ENCODE data around the gene PARD6B.
"Not testable (repeated sequence)": the region's sequence is repeated elsewhere in the genome, so short reads cannot be mapped to it uniquely, and the experiment has no call there.

Gene PARD6B

DNA sequence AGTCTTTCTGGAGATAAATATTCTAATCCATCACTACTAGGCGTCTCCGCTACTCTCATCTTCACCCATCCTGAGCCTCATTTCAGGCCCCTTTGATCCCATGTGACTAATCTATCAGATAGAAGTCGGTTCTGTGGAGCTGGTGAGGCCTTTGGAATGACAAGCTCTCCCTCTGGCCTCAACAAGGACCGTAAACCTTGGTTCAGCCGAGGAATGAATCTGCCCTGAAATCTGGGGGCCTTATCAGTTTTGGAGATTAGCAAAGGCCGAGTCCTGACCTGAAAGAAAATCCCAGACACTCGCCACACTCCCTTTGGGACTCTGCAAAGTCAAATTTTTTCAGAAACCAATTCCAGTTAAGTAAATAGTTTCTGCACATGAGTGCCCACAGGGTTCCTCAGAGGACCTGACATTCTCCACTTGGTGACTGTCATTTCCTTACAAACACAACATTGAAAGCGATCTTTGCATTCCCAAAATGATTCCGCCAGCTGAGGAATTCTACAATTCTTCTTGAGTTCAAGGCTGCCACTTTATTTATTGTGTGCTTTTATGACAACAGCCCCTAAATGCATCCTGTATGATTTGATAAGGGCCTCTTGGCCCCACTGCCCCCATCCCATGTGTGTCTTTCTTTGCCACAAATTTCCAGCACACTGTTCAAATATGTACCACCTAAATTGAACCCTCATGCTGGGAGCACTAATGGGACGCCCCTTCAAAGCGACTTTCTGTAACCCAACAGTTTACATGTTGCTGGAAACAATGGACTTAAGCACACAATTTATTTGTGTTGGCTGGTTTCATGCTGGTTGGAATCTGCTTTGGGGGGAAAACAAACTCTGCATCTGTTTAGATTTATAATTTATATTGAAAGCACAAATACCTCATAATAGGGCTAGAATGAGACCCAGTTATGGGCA, 30.1 kb upstream of the PARD6B start:
- Histone ChIP-seq H4K20me1 (no peaks in the 10 kb centered on the region), H3K9me3 (replicated peaks in 1 of 11) (no peaks in the 10 kb centered on the region), H3K27me3 (no peaks in the 10 kb centered on the region), H3K36me3 (no peaks in the 10 kb centered on the region), H3K27ac (no peak overlapping the region), H3K9ac (no peak overlapping the region), H3K4me3 (no peak overlapping the region), H3K4me1 (peaks cover 0 to 9% (median 2%) of the 10 kb centered on the region in 10 experiments; a peak in 7 of 20 replicates), H3K4me2 (no peak overlapping the region)
- TF ChIP-seq Cebpa-rat (IDR thresholded peaks at IDR 0.05), result no peak

DNA sequence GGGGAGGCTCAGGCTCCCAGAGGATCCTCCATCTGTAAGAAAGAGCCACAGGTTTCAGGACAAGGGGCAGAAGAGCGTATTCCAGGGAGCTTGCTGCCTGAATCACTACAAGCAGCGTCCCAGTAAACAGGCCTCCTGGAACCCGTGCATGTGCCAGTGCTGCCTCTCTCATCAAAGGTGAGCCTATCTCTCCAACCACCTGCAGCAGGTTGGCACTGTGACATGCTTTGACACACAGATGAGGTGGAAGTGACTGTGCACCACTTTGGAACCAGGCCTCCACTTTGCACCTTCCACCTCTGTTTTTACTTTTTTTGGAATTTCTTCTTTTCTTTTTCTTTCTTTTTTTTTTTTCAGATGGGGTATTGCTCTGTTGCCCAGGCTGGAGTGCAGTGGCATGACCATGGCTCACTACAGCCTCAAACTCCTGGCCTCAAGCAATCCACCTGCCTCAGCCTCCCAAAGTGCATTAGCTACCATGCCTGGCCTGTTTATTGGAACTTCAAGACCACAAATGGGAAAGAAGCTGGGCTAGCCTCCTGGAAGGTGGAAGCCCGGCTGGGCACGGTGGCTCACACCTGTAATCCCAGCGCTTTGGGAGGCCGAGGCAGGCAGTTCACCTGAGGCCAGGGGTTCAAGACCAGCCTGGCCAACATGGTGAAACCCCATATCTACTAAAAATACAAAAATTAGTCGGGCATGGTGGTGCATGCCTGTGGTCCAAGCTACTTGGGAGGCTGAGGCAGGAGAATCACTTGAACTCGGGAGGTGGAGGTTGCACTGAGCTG, 27.5 kb upstream of the PARD6B start:
- not testable (repeated sequence) for H4K20me1 ChIP-seq; H3K4me3 ChIP-seq; H3K4me2 ChIP-seq; H3K9me3 ChIP-seq (replicated peaks in 1 of 11); H3K27me3 ChIP-seq; H3K36me3 ChIP-seq; H3K9ac ChIP-seq; H3K27ac ChIP-seq
- peaks cover 0 to 14% (median 2%) of the 10 kb centered on the region in 10 experiments; a peak in 8 of 20 replicates for H3K4me1 ChIP-seq

DNA sequence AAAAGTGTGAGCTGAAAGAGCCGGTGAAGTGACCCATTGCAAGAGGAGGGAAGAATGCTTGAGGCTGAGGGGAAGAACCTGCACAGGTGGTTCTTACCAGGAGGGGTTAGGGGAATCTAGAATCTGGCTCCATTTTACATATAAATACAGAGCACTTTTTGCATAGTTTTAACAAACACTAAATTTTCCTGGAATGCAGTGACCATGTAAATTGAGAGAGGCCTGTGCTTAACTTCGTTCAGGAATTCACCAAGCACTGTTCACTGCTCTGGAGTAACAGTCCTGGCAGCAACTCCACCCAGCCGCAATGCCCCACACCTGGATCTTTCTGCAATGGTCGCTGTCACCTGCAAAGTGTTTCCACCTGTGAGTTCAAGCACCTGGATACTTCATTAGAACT, 26.9 kb upstream of the PARD6B start:
- H3K27ac ChIP-seq, result no peak overlapping the region

DNA sequence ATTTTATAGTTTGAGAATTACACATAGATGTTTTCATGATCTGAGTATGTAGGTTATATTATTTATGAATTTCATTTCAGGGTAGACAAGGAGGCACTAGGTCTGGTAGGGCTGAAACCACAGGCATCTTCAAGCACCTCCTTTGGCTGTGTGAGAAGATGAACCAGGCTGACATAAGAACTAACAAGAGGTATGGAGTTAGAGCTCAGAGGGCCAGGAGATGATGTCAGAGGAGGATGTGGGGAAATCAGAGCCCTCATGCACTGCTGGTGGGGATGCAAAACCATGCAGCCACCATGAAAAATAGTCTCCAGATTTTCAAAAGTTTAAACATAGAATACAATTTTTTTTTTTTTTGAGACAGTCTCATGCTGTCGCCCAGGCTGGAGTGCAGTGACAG, 26.4 kb upstream of the PARD6B start:
- Histone ChIP-seq H3K9me3 (replicated peaks in 1 of 11) (no peaks in the 10 kb centered on the region), H4K20me1 (no peaks in the 10 kb centered on the region), H3K4me2 (no peak overlapping the region), H3K4me1 (peaks cover 0 to 16% (median 6%) of the 10 kb centered on the region in 10 experiments; a peak in 11 of 20 replicates), H3K9ac (no peak overlapping the region), H3K4me3 (no peak overlapping the region), H3K27ac (no peak overlapping the region), H3K27me3 (no peaks in the 10 kb centered on the region), H3K36me3 (no peaks in the 10 kb centered on the region)
- TF ChIP-seq Cebpa-rat (IDR thresholded peaks at IDR 0.05), result no peak

More for the DNA sequence above, 26.9 kb upstream of the PARD6B start:
- H4K20me1 ChIP-seq, result no peaks in the 10 kb centered on the region
- H3K4me3 ChIP-seq, result no peak overlapping the region
- no peak overlapping the region for H3K9ac ChIP-seq
- TF ChIP-seq Cebpa-rat (IDR thresholded peaks at IDR 0.05), result no peak
- H3K4me1 ChIP-seq, result peaks cover 0 to 14% (median 3%) of the 10 kb centered on the region in 10 experiments; a peak in 9 of 20 replicates
- H3K9me3 ChIP-seq (replicated peaks in 1 of 11), result no peaks in the 10 kb centered on the region
- no peaks in the 10 kb centered on the region for H3K36me3 ChIP-seq
- H3K27me3 ChIP-seq, result no peaks in the 10 kb centered on the region
- no peak overlapping the region for H3K4me2 ChIP-seq

DNA sequence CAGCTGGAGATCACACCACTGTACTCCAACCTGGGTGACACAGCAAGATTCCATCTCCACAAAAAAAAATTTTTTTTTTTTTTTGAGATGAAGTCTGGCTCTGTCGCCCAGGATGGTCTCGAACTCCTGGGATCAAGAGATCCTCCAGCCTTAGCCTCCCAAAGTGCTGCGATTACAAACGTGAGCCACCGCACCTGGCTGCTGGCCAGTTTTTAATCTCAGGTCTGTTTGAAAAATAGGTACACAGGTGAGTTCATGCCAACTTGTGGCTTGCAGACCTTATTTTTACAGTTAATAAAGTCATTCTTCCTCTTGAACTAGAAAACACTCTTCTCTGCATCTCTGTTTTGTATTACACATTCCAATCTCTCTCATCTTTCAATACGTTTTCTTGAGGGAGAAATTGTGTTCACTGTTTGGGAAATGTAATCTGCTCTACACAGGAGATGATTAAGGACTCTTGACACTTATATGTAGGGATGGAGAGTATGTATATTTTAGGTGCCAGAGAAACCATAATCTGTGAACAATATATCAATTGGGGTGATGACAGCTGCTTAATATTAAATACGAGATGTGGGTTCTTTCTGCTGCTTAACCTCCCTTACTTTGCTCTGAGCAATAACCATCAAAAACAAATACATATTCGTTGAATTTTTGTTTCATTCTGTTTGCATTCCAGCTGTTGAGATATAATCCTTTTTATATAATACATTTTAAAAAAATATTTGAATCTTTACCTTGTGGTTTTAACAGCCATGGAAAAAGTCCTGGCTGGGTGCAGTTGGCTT, 22.3 kb upstream of the PARD6B start:
- Histone ChIP-seq H3K36me3 (no peaks in the 10 kb centered on the region), H3K4me3 (no peak overlapping the region), H3K4me1 (peaks cover 10 to 55% (median 24%) of the 10 kb centered on the region in 10 experiments; a peak in 19 of 20 replicates), H3K9me3 (replicated peaks in 1 of 11) (no peaks in the 10 kb centered on the region), H3K4me2 (peak overlapping the region in 1 of 11 experiments; percentile 42; a peak in 1 of 22 replicates), H3K27ac (peak overlapping the region in 7 of 11 experiments; percentile 66 to 81 (median 72); a peak in 6 of 22 replicates), H4K20me1 (no peaks in the 10 kb centered on the region), H3K27me3 (no peaks in the 10 kb centered on the region), H3K9ac (no peak overlapping the region)
- TF ChIP-seq Cebpa-rat (IDR thresholded peaks at IDR 0.05), result no peak

DNA sequence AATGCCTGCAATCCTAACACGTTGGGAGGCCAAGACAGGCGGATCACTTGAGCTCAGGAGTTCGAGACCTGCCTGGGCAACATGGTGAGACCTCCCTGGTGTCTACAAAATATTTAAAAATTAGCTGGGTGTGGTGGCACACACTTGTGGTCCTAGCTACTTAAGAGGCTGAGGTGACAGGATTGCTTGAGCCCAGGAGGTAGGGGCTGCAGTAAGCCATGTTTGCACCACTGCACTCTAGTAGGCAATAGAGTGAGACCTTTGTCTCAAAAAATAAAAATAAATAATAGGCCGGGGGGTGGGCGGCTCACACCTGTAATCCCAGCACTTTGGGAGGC, 21.8 kb upstream of the PARD6B start:
- Histone ChIP-seq H3K4me3 (no peak overlapping the region), H3K36me3 (no peaks in the 10 kb centered on the region), H3K27me3 (no peaks in the 10 kb centered on the region), H3K4me2 (peak overlapping the region in 5 of 11 experiments; percentile 42 to 59 (median 50); a peak in 5 of 22 replicates), H3K27ac (peak overlapping the region in 9 of 11 experiments; percentile 52 to 81 (median 69); a peak in 13 of 22 replicates), H3K9ac (no peak overlapping the region), H3K4me1 (peaks cover 10 to 54% (median 24%) of the 10 kb centered on the region in 10 experiments; a peak in 19 of 20 replicates), H3K9me3 (replicated peaks in 1 of 11) (no peaks in the 10 kb centered on the region), H4K20me1 (no peaks in the 10 kb centered on the region)
- TF ChIP-seq Cebpa-rat (IDR thresholded peaks at IDR 0.05), result no peak

DNA sequence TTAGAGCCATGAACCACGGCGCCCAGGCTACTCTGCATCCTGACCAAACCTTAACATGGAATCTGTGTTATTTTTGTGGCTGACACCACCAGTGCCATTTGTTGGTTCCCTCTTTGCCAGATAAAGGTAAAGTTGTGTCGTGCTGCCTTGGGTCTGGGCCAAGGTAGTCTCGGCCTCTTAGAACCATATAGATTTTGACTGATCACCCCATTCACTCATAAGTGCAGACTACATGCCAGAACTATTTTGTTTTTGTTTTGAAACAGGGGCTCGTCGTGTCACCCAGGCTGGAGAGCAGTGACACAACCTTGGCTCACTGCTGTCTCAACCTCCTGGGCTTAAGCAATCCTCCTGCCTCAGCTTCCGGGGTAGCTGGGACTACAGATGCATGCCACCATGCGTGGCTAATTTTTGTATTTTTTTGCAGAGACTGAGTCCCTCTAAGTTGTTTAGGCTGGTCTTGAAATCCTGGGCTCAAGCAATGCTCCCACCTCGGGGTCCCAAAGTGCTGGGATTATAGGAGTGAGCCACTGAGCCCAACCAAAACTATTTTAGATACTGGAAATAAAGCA, 20.8 kb upstream of the PARD6B start:
- Histone ChIP-seq H3K9me3 (replicated peaks in 1 of 11) (no peaks in the 10 kb centered on the region), H3K27ac (peak overlapping the region in 9 of 11 experiments; percentile 52 to 81 (median 69); a peak in 18 of 22 replicates), H3K36me3 (no peaks in the 10 kb centered on the region), H3K4me2 (peak overlapping the region; percentile 17 to 67 (median 42); a peak in 20 of 22 replicates), H4K20me1 (no peaks in the 10 kb centered on the region), H3K4me1 (peaks cover 10 to 45% (median 24%) of the 10 kb centered on the region in 10 experiments; a peak in 19 of 20 replicates), H3K9ac (peak overlapping the region in 8 of 11 experiments; percentile 2 to 60 (median 50); a peak in 11 of 22 replicates), H3K4me3 (no peak overlapping the region), H3K27me3 (no peaks in the 10 kb centered on the region)
- TF ChIP-seq Cebpa-rat (IDR thresholded peaks at IDR 0.05), result peak in 9 of 11 experiments; percentile 52 to 88 (median 85); a peak in 17 of 22 replicates

DNA sequence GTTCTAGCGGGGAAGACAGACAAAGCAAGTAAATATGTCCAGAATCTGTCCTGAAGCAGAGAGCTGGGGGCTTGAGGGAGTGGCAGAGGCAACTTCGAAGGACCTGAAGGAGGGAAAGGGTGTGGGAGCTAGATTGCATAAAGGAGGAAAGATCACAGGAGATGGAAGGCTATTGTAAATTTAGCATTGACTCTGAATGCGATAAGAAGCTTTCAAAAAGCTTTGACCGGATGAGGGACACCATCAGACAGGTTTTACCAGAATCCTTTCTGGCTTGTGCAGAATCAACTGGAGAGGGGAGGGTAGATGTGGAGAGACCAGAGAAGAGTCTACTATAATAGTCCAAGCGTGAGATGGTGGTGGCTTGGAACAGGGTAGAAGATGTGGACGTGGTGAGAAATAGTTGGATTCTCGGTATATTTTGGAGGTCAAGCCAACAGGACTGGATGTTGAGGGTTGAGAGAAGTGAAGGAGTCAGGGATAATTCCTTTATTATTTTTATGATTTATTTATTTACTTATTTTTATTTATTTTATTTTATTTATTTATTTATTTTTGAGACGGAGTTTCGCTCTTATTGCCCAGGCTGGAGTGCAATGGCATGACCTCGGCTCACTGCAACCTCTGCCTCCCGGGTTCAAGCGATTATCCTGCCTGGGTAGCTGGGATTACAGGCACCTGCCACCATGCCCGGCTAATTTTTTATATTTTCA, 20.1 kb upstream of the PARD6B start:
- Histone ChIP-seq H3K27me3 (no peaks in the 10 kb centered on the region), H3K4me2 (peak overlapping the region; percentile 17 to 67 (median 42); a peak in 19 of 22 replicates), H3K27ac (peak overlapping the region in 9 of 11 experiments; percentile 52 to 81 (median 69); a peak in 18 of 22 replicates), H3K4me3 (no peak overlapping the region), H3K9ac (peak overlapping the region in 8 of 11 experiments; percentile 2 to 60 (median 44); a peak in 10 of 22 replicates), H3K9me3 (replicated peaks in 1 of 11) (no peaks in the 10 kb centered on the region), H3K4me1 (peaks cover 10 to 45% (median 24%) of the 10 kb centered on the region in 10 experiments; a peak in 19 of 20 replicates), H3K36me3 (no peaks in the 10 kb centered on the region), H4K20me1 (no peaks in the 10 kb centered on the region)
- TF ChIP-seq Cebpa-rat (IDR thresholded peaks at IDR 0.05), result no peak

All from BLaER1 treated with 17β-estradiol and CSF1 and Interleukin-3, amounts not matched to agents 10 nM and 100 nM (cell line).